Heart left ventricle (tissue), 16 donors: ENCODE results near the gene HOXD9. TPM values are rescaled to one million over a fixed set of nuclear protein-coding genes. Genes with fewer than 3 reads are reported as not detected.

Source experiments
- ATAC-seq, 4 donors: fragments of 200-7000 bp; cut with Tn5 transposase; one replicate each; pipeline ENCODE4 v1.9.1; 2020 to 2022; ENCODE audit warnings: moderate library complexity in 4 of 4, mild to moderate bottlenecking in 3 of 4, moderate number of reproducible peaks in 1 of 4
- DNase-seq, 5 donors: peaks; one replicate each; pipeline ENCODE4 v3.0.0-alpha.2; 2020
- H3K27ac ChIP-seq, 12 donors: fragments of 200-600 bp; sonication (generic) in 4 of 12; one replicate each; pipeline versions ENCODE4 v1.5.0 to v1.8.0; 2016 to 2022; ENCODE audit warnings: mild to moderate bottlenecking in 2 of 12
- H3K27me3 ChIP-seq, 9 donors: fragments of 200-600 bp; sonication (generic) in 2 of 9; one replicate each; pipeline versions ENCODE4 v1.5.1 to v1.8.0; 2016 to 2022; ENCODE audit warnings: mild to moderate bottlenecking in 3 of 9
- H3K36me3 ChIP-seq, 9 donors: fragments of 200-600 bp; sonication (generic) in 2 of 9; one replicate each; pipeline versions ENCODE4 v1.5.0 to v1.8.0; 2018 to 2022; ENCODE audit warnings: mild to moderate bottlenecking in 2 of 9
- H3K4me1 ChIP-seq, 12 donors: fragments of 200-600 bp; sonication (generic) in 4 of 12; one replicate each; pipeline versions ENCODE4 v1.5.0 to v1.8.0; 2016 to 2022; ENCODE audit warnings: mild to moderate bottlenecking in 3 of 12
- H3K4me3 ChIP-seq, 12 donors: fragments of 200-600 bp; sonication (generic) in 4 of 12; one replicate each; pipeline versions ENCODE4 v1.5.0 to v1.8.0; 2017 to 2022; ENCODE audit warnings: mild to moderate bottlenecking in 9 of 12, moderate library complexity in 4 of 12
- H3K9me3 ChIP-seq, 12 donors: fragments of 200-600 bp; sonication (generic) in 4 of 12; one replicate each; pipeline versions ENCODE4 v1.5.0 to v1.8.0; 2016 to 2022; ENCODE audit warnings: mild to moderate bottlenecking in 1 of 12
- CTCF ChIP-seq, 12 donors: fragments of 200-600 bp; sonication (generic) in 4 of 12; IDR thresholded peaks; one replicate each; pipeline versions ENCODE4 v1.5.0 to v1.8.0; 2018 to 2022; ENCODE audit warnings: antibody characterized with exemption in 12 of 12, mild to moderate bottlenecking in 5 of 12
- POLR2A ChIP-seq, 2 donors: fragments of 450-650 bp; IDR thresholded peaks; one replicate each; pipeline ENCODE4 v1.6.1; 2017; ENCODE audit warnings: antibody characterized with exemption in 2 of 2, mild to moderate bottlenecking in 2 of 2, moderate library complexity in 2 of 2
- WGBS, 4 donors: extraction: QIAGEN DNeasy Blood & Tissue Kit in 2 of 4; methylation state at CpG; one replicate each; pipeline versions ENCODE4 v1.1.5 to v1.1.7; 2013 to 2018; 5-methylcytosine and 5-hydroxymethylcytosine counted together
- intact Hi-C, 10 donors: fragments of 100-400 bp; cut with DNase I; formaldehyde crosslinking; loops; one replicate each; pipeline versions ENCODE4 v1.11.1 to v1.14.2; 2022
- polyA plus RNA-seq, 2 donors: library from polyadenylated mRNA; stranded (reverse); fragments of 200-250 nt; gene quantifications; one replicate each; pipeline ENCODE4 v1.2.3, GENCODE V29; 2013
- total RNA-seq, 9 donors: library from RNA; depleted of rRNA in 2 of 9; stranded (reverse); fragments of >200 nt in 2 of 9; fragmentation: NEBNext Ultra II Directional in 3 of 9; extraction: Animal tissue kit (Norgen Biotek cat#: 25700) in 3 of 9; gene quantifications; one replicate each; pipeline versions ENCODE4 v1.1.0 to v1.2.4, GENCODE V29; 2016 to 2023
- donor health status: ischemic (EF 13 %, LVEDD 7.1; RV severe dilation, severe dysfunction).
- donor health status: healthy with polysubstance abuse.
- donor health status: DM: no; HTN: yes; CAD: no.
- donor health status: DM: no; HTN: no; CAD: no.
- donor health status: ischemic (EF 25% LVEDD 6.9; RV normal size, moderate dysfunction).
- donor health status: ischemic (EF 25% LVEDD 5.7; RV mildly dilated, moderate dysfunction).
- donor health status: healthy.
- donor health status: DM: yes; HTN: yes; CAD: no.
- donor health status: ischemic (EF 35%, LVEDD 5.7; RV mildly dilated, moderate dysfunction).
- donor health status: nonischemic (EF 11% LVEDD 7.7; RV severe dilation, severe dysfunction).
- donor health status: DM: yes; HTN: yes; CAD: no.
- donor health status: PGD.
- donor health status: ischemic (EF 29% LVEDD 5.4; RV normal size, mild dysfunction).
- donor health status: nonischemic (EF 23%, LVEDD 6.1; RV moderate dilation, normal function).

Gene HOXD9
- total and polyA plus RNA-seq, 11 donors: 0.23 to 0.43 (median 0.40) TPM; not detected in 8

- intact Hi-C loops: no loop called here
- H3K4me1 ChIP-seq: peaks cover 0 to 52% (median 18%) of the 10 kb centered on the region in 12 donors
- no peaks in the 10 kb centered on the region for H3K9me3 ChIP-seq
- peak overlapping the region in 1 of 12 donors; percentile 67 for H3K27ac ChIP-seq
- H3K4me3 ChIP-seq: no peak overlapping the region
- TF ChIP-seq CTCF (IDR thresholded peaks at IDR 0.05) (no peak), POLR2A (IDR thresholded peaks at IDR 0.05) (no peak)
- H3K27me3 ChIP-seq: peaks cover 91 to 100% (median 100%) of the 10 kb centered on the region in 9 donors
- 6 to 15% (median 8%) methylated on average over 14 to 28 of the region's 28 CpGs for WGBS, 4 donors
- DNase-seq (peak in 1 of 5 donors; percentile 13), ATAC-seq (no peak)
- no peaks in the 10 kb centered on the region for H3K36me3 ChIP-seq
Observed at GRCh38 chr2:176100547-176101140, 21.9 kb upstream of the HOXD9 start.

- Histone ChIP-seq H3K27me3 (peaks cover 90 to 100% (median 100%) of the 10 kb centered on the region in 9 donors), H3K36me3 (no peaks in the 10 kb centered on the region), H3K27ac (peak overlapping the region in 1 of 12 donors; percentile 55), H3K4me3 (no peak overlapping the region), H3K9me3 (no peaks in the 10 kb centered on the region), H3K4me1 (peaks cover 0 to 50% (median 17%) of the 10 kb centered on the region in 12 donors)
- intact Hi-C loops: no loop called here
- ATAC-seq (no peak), DNase-seq (peak in 1 of 5 donors; percentile 3)
- no peak for TF ChIP-seq CTCF (IDR thresholded peaks at IDR 0.05)
- no peak for TF ChIP-seq POLR2A (IDR thresholded peaks at IDR 0.05)
- WGBS, 4 donors: 6 to 17% (median 12%) methylated on average over 2 of the region's 2 CpGs
Observed at GRCh38 chr2:176101216-176101830, 21.2 kb upstream of the HOXD9 start.

- H3K9me3 ChIP-seq: no peaks in the 10 kb centered on the region
- H3K4me3 ChIP-seq: no peak overlapping the region
- 18 to 34% (median 26%) methylated on average over 5 of the region's 5 CpGs for WGBS, 4 donors
- intact Hi-C loops: no loop called here
- H3K27me3 ChIP-seq: peaks cover 90 to 100% (median 100%) of the 10 kb centered on the region in 9 donors
- H3K36me3 ChIP-seq: no peaks in the 10 kb centered on the region
- ATAC-seq: no peak
- H3K27ac ChIP-seq: peak overlapping the region in 1 of 12 donors; percentile 55
- TF ChIP-seq CTCF (IDR thresholded peaks at IDR 0.05) (no peak), POLR2A (IDR thresholded peaks at IDR 0.05) (no peak)
- peak in 1 of 5 donors; percentile 7 for DNase-seq
- peaks cover 0 to 50% (median 14%) of the 10 kb centered on the region in 12 donors for H3K4me1 ChIP-seq
Observed at GRCh38 chr2:176101842-176102241, 20.7 kb upstream of the HOXD9 start.

- Histone ChIP-seq H3K9me3 (no peaks in the 10 kb centered on the region), H3K4me1 (peaks cover 0 to 50% (median 13%) of the 10 kb centered on the region in 12 donors), H3K27me3 (peaks cover 90 to 100% (median 100%) of the 10 kb centered on the region in 9 donors), H3K4me3 (no peak overlapping the region), H3K36me3 (no peaks in the 10 kb centered on the region), H3K27ac (peak overlapping the region in 1 of 12 donors; percentile 55)
- 14 to 20% (median 15%) methylated on average over 7 of the region's 7 CpGs for WGBS, 4 donors
- TF ChIP-seq POLR2A (IDR thresholded peaks at IDR 0.05): no peak
- no peak for TF ChIP-seq CTCF (IDR thresholded peaks at IDR 0.05)
- intact Hi-C loops: no loop called here
- ATAC-seq (no peak), DNase-seq (no peak)
Observed at GRCh38 chr2:176102309-176102866, 20.1 kb upstream of the HOXD9 start.
